IMR-90 (cell line): ENCODE data around the gene HIVEP3. TPM values are rescaled to one million over a fixed set of nuclear protein-coding genes. Genes with fewer than 3 reads are reported as not detected.
A peak's percentile ranks its signal among the peaks of the same experiment; 100 is the strongest.

Experiments
- ATAC-seq: fragments of 200-7000 bp; cut with Tn5 transposase; 2 replicates; pipeline ENCODE4 v1.9.1; 2020; ENCODE audit warnings: low read depth, mild to moderate bottlenecking, moderate library complexity
- BruUV-seq: library from RNA; stranded (reverse); fragments of 400-500 nt; replicated peaks from 2 replicates; lab custom pipeline; 2021; lab: Mats Ljungman, UMichigan
- CTCF ChIA-PET: fragments of 300-600 bp; formaldehyde crosslinking; extraction: SDS; loops from one replicate; lab custom pipeline; 2021; ENCODE audit warnings: antibody characterized with exemption; lab: Yijun Ruan, JAX
- POLR2A ChIA-PET: fragments of 300-600 bp; sonication (Branson Sonifier 250); formaldehyde crosslinking; loops from one replicate; lab custom pipeline; 2022; ENCODE audit warnings: antibody characterized with exemption; ENCODE audit not compliant: unreplicated experiment; lab: Charles Lee
- DNase-seq: peaks from one replicate; pipeline ENCODE4 v3.0.0; 2013
- H2AFZ ChIP-seq: replicated peaks from 2 replicates; pipeline ENCODE3; 2013; ENCODE audit warnings: low read length, mild to moderate bottlenecking; ENCODE audit not compliant: poor library complexity
- H2AK5ac ChIP-seq: 2 replicates; pipeline ENCODE4 v1.6.1; 2013; ENCODE audit warnings: low read depth, low read length, inconsistent platforms
- H2AK9ac ChIP-seq: replicated peaks from 2 replicates; pipeline ENCODE3; 2013; ENCODE audit warnings: mild to moderate bottlenecking, low read depth, low read length, moderate library complexity; ENCODE audit not compliant: poor library complexity
- H2BK120ac ChIP-seq: 2 replicates; pipeline ENCODE4 v1.6.1; 2013; ENCODE audit warnings: low read depth, low read length, inconsistent platforms
- H2BK15ac ChIP-seq: 3 replicates; pipeline ENCODE4 v1.6.1; 2013; ENCODE audit warnings: low read depth, low read length, inconsistent platforms
- H2BK20ac ChIP-seq: 2 replicates; pipeline ENCODE4 v1.6.1; 2013; ENCODE audit warnings: low read depth, mild to moderate bottlenecking, inconsistent platforms, low read length, moderate library complexity
- H2BK5ac ChIP-seq: 2 replicates; pipeline ENCODE4 v1.6.1; 2013; ENCODE audit warnings: mild to moderate bottlenecking, low read depth, low read length, inconsistent platforms; ENCODE audit not compliant: poor library complexity, severe bottlenecking
- H3K14ac ChIP-seq: replicated peaks from 2 replicates; pipeline ENCODE4 v1.6.1; 2013; ENCODE audit warnings: low read depth, low read length, inconsistent platforms
- H3K18ac ChIP-seq: 2 replicates; pipeline ENCODE4 v1.6.1; 2013; ENCODE audit warnings: low read depth, low read length, control low read depth
- H3K23ac ChIP-seq: 2 replicates; pipeline ENCODE4 v1.6.1; 2013; ENCODE audit warnings: low read depth, low read length, inconsistent platforms
- H3K27ac ChIP-seq: 2 replicates; pipeline ENCODE4 v1.5.1; 2013; ENCODE audit warnings: mild to moderate bottlenecking, control low read depth, low read length; ENCODE audit not compliant: insufficient read depth
- H3K27me3 ChIP-seq: 2 replicates; pipeline ENCODE4 v1.6.1; 2013; ENCODE audit warnings: low read length; ENCODE audit not compliant: control insufficient read depth, insufficient read depth
- H3K36me3 ChIP-seq: 2 replicates; pipeline ENCODE4 v1.6.1; 2013; ENCODE audit warnings: low read length, mixed read lengths; ENCODE audit not compliant: control insufficient read depth, insufficient read depth
- H3K4ac ChIP-seq: 2 replicates; pipeline ENCODE4 v1.6.1; 2013; ENCODE audit warnings: low read depth, low read length, inconsistent platforms
- H3K4me1 ChIP-seq: 2 replicates; pipeline ENCODE4 v1.6.1; 2013; ENCODE audit warnings: low read length, mixed read lengths; ENCODE audit not compliant: control insufficient read depth, insufficient read depth
- H3K4me2 ChIP-seq: 2 replicates; pipeline ENCODE4 v1.6.1; 2013; ENCODE audit warnings: low read depth, mild to moderate bottlenecking, control low read depth, low read length, moderate library complexity
- H3K4me3 ChIP-seq: 2 replicates; pipeline ENCODE4 v1.5.1; 2013; ENCODE audit warnings: low read depth, mild to moderate bottlenecking, control low read depth, low read length, moderate library complexity; ENCODE audit not compliant: insufficient read depth
- H3K56ac ChIP-seq: 2 replicates; pipeline ENCODE4 v1.6.1; 2013; ENCODE audit warnings: low read length, inconsistent platforms; ENCODE audit not compliant: insufficient read depth; ENCODE audit errors: extremely low read depth
- H3K79me1 ChIP-seq, 2 experiments: 2 replicates each; pipeline ENCODE4 v1.6.1; 2013; ENCODE audit warnings: low read length in 2 of 2, inconsistent platforms in 1 of 2, low read depth in 1 of 2
- H3K9ac ChIP-seq: 2 replicates; pipeline ENCODE4 v1.6.1; 2013; ENCODE audit warnings: low read depth, low read length, control low read depth
- H3K9me1 ChIP-seq: 2 replicates; pipeline ENCODE4 v1.6.1; 2013; ENCODE audit warnings: low read length, inconsistent platforms; ENCODE audit not compliant: insufficient read depth
- H3K9me3 ChIP-seq: 2 replicates; pipeline ENCODE4 v1.6.1; 2013; ENCODE audit warnings: low read length; ENCODE audit not compliant: control insufficient read depth, insufficient read depth
- H4K20me1 ChIP-seq: 2 replicates; pipeline ENCODE4 v1.6.1; 2013; ENCODE audit warnings: low read length, inconsistent platforms; ENCODE audit not compliant: insufficient read depth
- H4K5ac ChIP-seq: 2 replicates; pipeline ENCODE4 v1.6.1; 2013; ENCODE audit warnings: mild to moderate bottlenecking, low read depth, low read length, control low read depth
- H4K8ac ChIP-seq, 2 experiments: 2 replicates each; pipeline ENCODE4 v1.6.1; 2013; ENCODE audit warnings: low read depth in 2 of 2, low read length in 2 of 2, control low read depth in 1 of 2, inconsistent platforms in 1 of 2
- H4K91ac ChIP-seq: 2 replicates; pipeline ENCODE4 v1.6.1; 2013; ENCODE audit warnings: low read depth, low read length, inconsistent platforms; ENCODE audit not compliant: insufficient read depth
- RAD21 ChIP-seq: IDR thresholded peaks from 2 replicates; pipeline ENCODE4 v1.6.1; 2012; ENCODE audit warnings: low read length, improper control_type of control experiment
- SMC3 ChIP-seq: fragments of 150-350 bp; IDR thresholded peaks from 2 replicates; pipeline ENCODE4 v1.6.1; 2016; ENCODE audit warnings: low read depth, mild to moderate bottlenecking, antibody characterized with exemption, low read length, moderate library complexity
- dilution Hi-C: fragments of 300-500 bp; cut with HindIII; formaldehyde crosslinking; loops from one replicate; pipeline ENCODE4 v1.14.3; 2018; ENCODE audit warnings: low sequenced_read_pairs; ENCODE audit not compliant: unreplicated experiment
- in situ Hi-C: fragments of 300-500 bp; cut with MboI; formaldehyde crosslinking; loops from 3 replicates; pipeline ENCODE4 v1.14.3; 2019; ENCODE audit warnings: low sequenced_read_pairs, inconsistent platforms, mixed read lengths
- intact Hi-C: fragments of 100-400 bp; cut with micrococcal nuclease; formaldehyde crosslinking; loops from 2 replicates; pipeline ENCODE4 v1.10.0; 2022
- polyA plus RNA-seq, 3 experiments: library from polyadenylated mRNA; depleted of rRNA; stranded (reverse); fragments of >200 nt; gene quantifications; 2 replicates each; pipeline ENCODE4 v1.2.3, GENCODE V29; 2012; ENCODE audit warnings: low replicate concordance in 1 of 3
- total RNA-seq: library from RNA; depleted of rRNA; stranded (reverse); fragments of >200 nt; gene quantifications from 2 replicates; pipeline ENCODE4 v1.2.3, GENCODE V29; 2012

Gene HIVEP3
- total and polyA plus RNA-seq, 2 of the 4 experiments (the other 2 are of a cell fraction): 1.4 to 4.0 TPM

DNA sequence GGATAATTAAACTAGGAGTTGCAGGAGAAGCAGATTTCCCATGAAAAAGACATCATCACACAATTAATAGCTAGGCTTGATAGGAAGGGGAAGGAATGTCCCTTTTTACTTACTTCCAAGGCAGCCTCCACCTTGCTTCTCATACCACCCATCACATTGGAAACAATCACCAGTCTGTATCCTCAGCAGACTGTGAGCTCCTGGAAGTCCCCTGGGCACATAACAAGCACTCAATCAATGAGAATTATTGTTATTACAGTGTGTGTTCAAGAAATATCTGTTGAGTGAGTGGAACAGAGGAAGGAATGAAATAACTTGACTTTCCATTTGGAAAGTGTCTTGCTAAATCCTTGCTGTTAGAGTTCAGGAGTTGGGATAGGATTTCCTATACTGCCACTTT lies 36.2 kb downstream of the HIVEP3 start:
- ATAC-seq (no peak), DNase-seq (peak; percentile 20)
- H3K4ac ChIP-seq: no peak overlapping the region
- no peak overlapping the region for H2AK9ac ChIP-seq
- H3K4me2 ChIP-seq: no peak overlapping the region
- H3K4me1 ChIP-seq: no peaks in the 10 kb centered on the region; the same call in 1 of the 2 replicates
- no peaks in the 10 kb centered on the region for H4K20me1 ChIP-seq
- H4K8ac ChIP-seq: no peak overlapping the region
- intact Hi-C loops (no loop called here), dilution Hi-C loops (no loop called here), in situ Hi-C loops (no loop called here)
- CTCF ChIA-PET: no interaction called here
- H3K9ac ChIP-seq: no peak overlapping the region
- POLR2A ChIA-PET: no interaction called here
- no peak overlapping the region for H2BK5ac ChIP-seq
- no peak overlapping the region for H3K56ac ChIP-seq
- no TSS peak for BruUV-seq
- H2BK15ac ChIP-seq: no peak overlapping the region
- H4K5ac ChIP-seq: no peak overlapping the region
- H3K18ac ChIP-seq: no peak overlapping the region
- H2BK20ac ChIP-seq: no peak overlapping the region
- no peak overlapping the region for H4K91ac ChIP-seq
- H3K9me1 ChIP-seq: peaks cover 4% of the 10 kb centered on the region; the same call in 1 of the 2 replicates
- no peak for TF ChIP-seq SMC3
- TF ChIP-seq RAD21: no peak
- H3K27me3 ChIP-seq: no peaks in the 10 kb centered on the region
- H2AK5ac ChIP-seq: no peak overlapping the region
- no peak overlapping the region for H3K27ac ChIP-seq
- peak overlapping the region; percentile 63; the same call in 1 of the 2 replicates for H3K23ac ChIP-seq
- H3K14ac ChIP-seq: 0 out of 2 replicates have a peak overlapping the region, but pooled peaks have one; percentile 8
- no peaks in the 10 kb centered on the region for H3K79me1 ChIP-seq
- H3K9me3 ChIP-seq: no peaks in the 10 kb centered on the region
- no peaks in the 10 kb centered on the region for H3K36me3 ChIP-seq
- no peak overlapping the region for H2BK120ac ChIP-seq
- H3K4me3 ChIP-seq: no peak overlapping the region
- no peak overlapping the region for H2AFZ ChIP-seq
